Epithelial cell of proximal tubule (primary cell): ENCODE data around the gene RBM47. TPM values are rescaled to one million over a fixed set of nuclear protein-coding genes. Genes with fewer than 3 reads are reported as not detected.

ENCODE experiments used
- DNase-seq: peaks from one replicate; pipeline ENCODE4 v3.0.0-alpha.2; 2011; ENCODE audit warnings: low read depth
- H3K4me3 ChIP-seq: 2 replicates; pipeline ENCODE4 v1.5.1; 2011; ENCODE audit warnings: low read depth, mild to moderate bottlenecking, low read length
- total RNA-seq: library from RNA; depleted of rRNA; stranded (reverse); fragments of >200 nt; gene quantifications from 2 replicates; pipeline ENCODE4 v1.2.3, GENCODE V29; 2015
- TF ChIP-seq, protein P1 (sequence below): conservative IDR thresholded peaks from 2 replicates; pipeline ENCODE4 v1.5.1; 2012; ENCODE audit warnings: low read depth, mild to moderate bottlenecking, low read length

The RBM47 gene
- total RNA-seq, 1 donor from 2014 or later: 42.9 TPM

DNA sequence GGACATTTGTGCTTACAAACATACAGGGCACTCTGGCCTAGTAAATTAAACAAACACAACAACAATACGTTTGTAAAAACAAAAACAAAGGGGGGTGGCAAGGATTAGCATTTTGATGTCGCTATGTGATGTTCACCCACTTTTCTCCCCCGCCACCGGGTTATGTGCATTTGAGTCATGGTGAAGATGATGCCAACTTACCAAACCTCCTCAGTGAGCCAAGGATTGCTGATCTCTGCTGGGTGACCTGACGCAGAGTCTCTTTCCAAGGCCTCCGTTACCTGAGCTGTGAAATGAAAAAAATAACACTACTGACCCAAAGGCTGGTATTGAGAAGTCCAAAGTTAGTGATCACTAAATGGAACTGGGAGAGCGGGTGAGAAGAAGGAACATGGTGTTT lies 85.4 kb downstream of the RBM47 start:
- DNase-seq: no peak
- TF ChIP-seq, protein P1, sequence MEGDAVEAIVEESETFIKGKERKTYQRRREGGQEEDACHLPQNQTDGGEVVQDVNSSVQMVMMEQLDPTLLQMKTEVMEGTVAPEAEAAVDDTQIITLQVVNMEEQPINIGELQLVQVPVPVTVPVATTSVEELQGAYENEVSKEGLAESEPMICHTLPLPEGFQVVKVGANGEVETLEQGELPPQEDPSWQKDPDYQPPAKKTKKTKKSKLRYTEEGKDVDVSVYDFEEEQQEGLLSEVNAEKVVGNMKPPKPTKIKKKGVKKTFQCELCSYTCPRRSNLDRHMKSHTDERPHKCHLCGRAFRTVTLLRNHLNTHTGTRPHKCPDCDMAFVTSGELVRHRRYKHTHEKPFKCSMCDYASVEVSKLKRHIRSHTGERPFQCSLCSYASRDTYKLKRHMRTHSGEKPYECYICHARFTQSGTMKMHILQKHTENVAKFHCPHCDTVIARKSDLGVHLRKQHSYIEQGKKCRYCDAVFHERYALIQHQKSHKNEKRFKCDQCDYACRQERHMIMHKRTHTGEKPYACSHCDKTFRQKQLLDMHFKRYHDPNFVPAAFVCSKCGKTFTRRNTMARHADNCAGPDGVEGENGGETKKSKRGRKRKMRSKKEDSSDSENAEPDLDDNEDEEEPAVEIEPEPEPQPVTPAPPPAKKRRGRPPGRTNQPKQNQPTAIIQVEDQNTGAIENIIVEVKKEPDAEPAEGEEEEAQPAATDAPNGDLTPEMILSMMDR: no peak
- no peak overlapping the region for H3K4me3 ChIP-seq

DNA sequence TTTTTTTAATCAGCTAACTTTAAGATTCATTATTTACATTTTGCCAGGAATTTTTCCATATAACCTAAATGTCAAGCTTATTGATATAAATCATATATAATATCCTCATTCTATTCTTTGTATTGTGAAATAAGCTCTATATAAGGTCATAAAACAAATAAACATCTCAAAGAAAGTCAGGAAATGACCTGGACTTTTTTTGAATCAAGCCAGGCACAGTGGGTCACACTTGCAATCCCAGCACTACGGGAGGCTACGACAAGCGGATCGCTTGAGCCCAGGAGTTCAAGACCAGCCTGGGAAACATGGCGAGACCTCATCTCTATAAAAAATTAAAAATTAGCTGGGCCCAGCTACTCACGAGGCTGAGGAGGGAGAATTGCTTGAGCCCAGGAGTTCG lies 88.9 kb downstream of the RBM47 start:
- no peak for DNase-seq
- TF ChIP-seq, protein P1: no peak
- no peak overlapping the region for H3K4me3 ChIP-seq

DNA sequence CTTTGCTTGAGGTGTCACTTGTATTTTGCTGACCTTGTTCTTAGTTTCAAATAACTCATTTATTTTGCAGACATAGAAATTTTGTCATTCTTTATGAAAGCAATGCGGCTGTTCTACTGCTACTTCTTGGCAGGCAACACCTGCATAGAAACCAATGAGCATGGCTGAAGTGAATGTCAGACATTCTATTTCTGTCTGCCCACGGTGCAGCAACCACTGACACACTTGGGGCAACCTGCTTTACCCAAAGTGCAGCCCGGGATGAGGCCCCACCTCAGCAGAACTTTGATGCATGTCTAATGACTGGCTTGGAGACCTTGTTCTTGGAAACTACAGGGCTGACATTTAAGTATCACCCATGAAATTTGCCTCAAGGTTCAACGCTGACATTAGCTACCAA lies 93.6 kb downstream of the RBM47 start:
- H3K4me3 ChIP-seq: no peak overlapping the region
- no peak for DNase-seq
- TF ChIP-seq, protein P1: no peak

DNA sequence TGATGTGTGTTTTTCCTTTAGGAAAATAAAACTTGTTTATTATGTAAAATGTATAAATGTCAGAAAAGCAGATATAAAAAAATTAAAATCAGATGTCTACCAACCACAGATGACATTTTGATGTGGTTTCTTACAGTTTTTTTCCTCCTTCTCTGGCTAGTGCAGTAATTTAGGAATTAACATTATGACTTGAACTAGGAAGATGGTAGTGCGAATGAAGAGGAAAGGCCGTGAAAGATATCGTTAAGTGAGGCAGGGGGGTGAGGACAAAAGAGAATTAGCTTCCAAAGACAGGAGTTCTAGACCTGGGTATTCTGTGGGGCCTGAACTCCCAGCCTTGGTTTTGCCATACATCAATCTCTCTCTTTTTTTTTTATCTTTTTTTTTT lies 98.0 kb downstream of the RBM47 start:
- H3K4me3 ChIP-seq: no peak overlapping the region
- no peak for DNase-seq
- TF ChIP-seq, protein P1: no peak

DNA sequence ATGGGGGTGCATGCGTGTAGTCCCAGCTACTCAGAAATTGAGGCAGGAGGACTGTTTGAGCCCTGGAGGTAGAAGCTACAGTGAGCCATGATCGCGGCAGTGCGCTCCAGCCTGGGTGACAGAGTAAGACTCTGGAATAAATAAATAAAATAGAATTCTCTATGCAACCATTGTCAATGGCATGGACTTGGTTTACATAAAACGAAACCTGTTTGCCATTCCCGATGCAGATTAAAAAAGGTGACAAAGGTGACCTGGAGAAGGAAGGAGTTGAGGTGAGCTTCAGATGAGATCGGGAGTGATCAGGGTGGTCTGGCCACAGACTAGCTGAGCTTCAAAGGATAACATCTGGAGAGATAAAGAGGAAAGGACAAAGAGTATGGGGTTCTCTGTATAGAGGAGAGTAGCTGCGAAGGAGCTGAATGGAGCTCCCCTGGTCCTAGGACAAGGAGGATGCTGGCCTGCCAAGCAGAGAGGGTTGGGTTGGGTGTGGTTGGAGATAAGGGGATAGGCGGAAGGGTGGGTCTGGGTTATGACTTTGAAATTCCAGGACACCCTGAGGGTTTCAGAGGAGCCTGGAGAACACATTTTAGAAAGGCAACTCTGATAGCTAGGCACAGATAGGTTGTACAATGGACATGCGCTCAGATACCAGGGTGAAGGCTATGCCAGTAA lies 98.6 kb downstream of the RBM47 start:
- TF ChIP-seq, protein P1: no peak
- no peak for DNase-seq
- H3K4me3 ChIP-seq: no peak overlapping the region

DNA sequence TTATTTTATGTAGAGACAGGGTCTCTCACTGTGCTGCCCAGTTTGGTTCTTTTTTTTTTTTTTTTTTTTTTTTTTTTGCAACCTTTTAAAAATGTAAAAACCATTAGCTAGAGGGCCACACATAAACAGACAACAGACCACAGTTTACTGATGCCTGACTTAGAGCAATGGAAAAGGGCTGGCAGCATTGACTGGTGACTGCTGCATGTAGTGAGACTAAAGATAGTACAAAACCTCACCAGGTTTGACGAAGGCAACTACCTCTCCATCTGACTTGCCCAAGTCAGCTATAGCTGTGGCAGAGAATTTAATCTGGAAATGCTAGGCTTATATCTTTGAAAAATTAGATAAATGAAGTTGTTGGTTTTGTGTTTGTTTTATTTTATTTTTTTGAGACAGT lies 102.9 kb downstream of the RBM47 start:
- H3K4me3 ChIP-seq: no peak overlapping the region
- TF ChIP-seq, protein P1: no peak
- no peak for DNase-seq

DNA sequence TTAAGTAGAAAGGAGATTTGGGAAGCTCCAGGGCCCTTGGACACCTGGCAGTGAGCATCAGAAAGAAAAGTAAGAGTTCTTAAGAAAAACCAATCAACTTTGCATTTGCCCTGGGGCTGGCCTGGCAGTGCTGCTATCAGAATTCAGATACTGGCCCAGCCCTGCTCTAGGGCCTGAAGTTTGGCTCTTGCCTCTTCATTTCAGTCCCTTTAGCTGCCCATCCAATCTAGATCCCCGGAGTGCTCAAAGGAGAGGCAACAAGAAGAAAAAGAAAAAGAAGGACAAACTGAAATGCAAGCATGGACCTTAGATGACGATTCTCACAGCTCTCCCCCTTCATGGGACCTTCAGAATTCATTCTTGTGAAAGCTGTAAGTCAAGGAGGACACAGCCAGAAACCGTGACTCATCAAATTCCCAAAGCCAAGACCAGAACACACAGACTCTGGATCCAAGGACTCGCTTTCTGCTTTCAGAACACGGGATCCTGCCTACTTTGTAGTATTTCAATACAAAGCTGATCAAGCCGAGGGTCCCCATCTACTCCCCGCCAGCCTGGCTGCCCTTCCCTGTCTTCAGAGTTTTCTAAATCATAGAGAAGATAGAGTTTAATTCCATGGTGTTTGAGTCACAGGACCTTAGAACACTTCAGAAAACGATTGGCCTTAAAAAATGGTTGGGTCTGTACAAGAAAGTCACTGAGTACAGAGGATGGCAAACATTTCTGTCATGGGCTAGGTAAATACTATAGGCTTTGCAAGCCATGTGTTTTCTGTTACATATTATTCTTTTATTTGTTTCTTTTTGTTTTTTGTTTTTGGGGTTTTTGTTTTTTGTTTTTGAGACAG lies 103.7 kb downstream of the RBM47 start:
- TF ChIP-seq, protein P1: no peak
- peak; percentile 84 for DNase-seq
- H3K4me3 ChIP-seq: peak overlapping the region; percentile 12
